WI38 (cell line): Measurements from ENCODE around the gene INO80C.

Experiments
- H3K4me3 ChIP-seq: 2 replicates; pipeline ENCODE4 v1.5.1; 2011; ENCODE audit warnings: low read depth, mild to moderate bottlenecking, control low read depth, low read length
- TF ChIP-seq, protein P1 (sequence below): IDR thresholded peaks from 2 replicates; pipeline ENCODE4 v1.5.1; 2012; ENCODE audit warnings: low read depth, mild to moderate bottlenecking, control low read depth, low read length

The INO80C gene

DNA sequence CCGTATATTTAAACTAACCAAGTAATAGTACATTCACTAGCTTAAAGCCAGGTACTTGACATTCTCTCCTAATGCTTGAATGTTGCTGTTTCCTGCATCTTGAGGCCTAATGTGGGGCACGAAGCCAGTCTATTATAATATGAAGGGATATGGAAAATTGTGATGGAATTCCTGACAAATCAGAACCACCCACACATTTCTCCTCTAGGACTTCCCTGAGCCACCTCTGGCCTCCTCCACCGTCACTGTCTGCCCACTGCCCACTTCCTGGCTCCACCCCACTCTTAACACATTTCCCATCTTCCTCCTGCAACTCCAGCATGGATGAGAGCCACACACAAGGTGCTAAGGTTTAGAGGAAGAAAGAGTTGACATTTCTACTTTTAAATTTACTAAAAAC is 19.0 kb upstream of the INO80C start:
- TF ChIP-seq, protein P1, sequence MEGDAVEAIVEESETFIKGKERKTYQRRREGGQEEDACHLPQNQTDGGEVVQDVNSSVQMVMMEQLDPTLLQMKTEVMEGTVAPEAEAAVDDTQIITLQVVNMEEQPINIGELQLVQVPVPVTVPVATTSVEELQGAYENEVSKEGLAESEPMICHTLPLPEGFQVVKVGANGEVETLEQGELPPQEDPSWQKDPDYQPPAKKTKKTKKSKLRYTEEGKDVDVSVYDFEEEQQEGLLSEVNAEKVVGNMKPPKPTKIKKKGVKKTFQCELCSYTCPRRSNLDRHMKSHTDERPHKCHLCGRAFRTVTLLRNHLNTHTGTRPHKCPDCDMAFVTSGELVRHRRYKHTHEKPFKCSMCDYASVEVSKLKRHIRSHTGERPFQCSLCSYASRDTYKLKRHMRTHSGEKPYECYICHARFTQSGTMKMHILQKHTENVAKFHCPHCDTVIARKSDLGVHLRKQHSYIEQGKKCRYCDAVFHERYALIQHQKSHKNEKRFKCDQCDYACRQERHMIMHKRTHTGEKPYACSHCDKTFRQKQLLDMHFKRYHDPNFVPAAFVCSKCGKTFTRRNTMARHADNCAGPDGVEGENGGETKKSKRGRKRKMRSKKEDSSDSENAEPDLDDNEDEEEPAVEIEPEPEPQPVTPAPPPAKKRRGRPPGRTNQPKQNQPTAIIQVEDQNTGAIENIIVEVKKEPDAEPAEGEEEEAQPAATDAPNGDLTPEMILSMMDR = no peak
- no peak overlapping the region for H3K4me3 ChIP-seq

DNA sequence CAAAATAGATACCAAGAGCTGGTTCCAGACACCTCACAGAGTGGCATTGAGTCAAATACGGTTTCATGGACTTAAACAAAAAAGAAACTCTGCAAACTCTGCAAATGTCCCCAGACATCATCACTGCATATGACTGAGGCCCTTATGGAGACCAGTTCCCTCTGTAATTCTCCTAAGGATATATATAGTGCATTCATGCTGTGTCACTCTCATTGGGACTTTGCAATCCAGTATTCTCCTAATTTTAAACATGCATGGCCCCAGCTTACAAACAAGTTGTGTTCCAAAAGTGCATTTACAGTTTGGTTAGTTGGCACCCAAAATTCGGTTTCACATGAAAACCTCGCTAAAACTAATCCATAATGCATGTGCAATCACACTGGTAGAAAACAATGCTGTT is 18.6 kb upstream of the INO80C start:
- TF ChIP-seq, protein P1 = no peak
- H3K4me3 ChIP-seq = no peak overlapping the region

GRCh38 chr18:35515460-35516130 is 17.8 kb upstream of the INO80C start:
- H3K4me3 ChIP-seq = no peak overlapping the region
- TF ChIP-seq, protein P1 = no peak

DNA sequence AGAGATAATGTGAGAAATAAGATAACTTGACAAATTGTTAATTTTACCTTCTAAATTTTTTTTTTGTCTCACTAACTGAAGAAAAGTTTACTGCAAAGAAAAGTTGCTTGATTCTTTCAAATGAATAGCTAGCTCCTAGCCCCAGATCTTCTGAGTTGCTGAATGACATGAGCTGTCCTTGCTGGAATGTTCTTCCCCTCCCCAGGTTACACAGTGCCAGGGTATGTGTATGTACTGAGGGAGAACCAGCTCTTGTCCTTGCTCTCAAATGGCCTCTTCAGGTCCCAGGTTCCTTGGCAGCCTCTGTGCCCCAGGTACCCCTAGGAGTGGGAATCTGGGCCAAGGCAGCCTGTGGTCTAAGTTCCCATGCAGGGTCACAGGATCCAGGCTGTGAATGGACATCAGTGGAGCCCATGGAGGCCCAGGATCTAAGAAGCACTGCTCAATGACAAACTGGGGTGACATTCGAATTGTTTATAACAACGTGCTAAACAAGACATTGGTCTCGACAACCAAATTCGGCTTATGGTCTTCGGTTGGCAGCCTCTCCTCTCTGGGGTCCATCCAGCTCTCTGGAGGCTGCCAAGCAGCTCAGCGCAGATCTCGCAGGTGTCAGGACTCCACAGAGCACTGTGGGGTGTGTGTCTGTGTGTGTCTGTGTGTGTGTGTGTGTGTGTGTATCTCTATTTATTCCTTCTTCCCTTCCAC is 17.1 kb upstream of the INO80C start:
- TF ChIP-seq, protein P1 = no peak
- H3K4me3 ChIP-seq = no peak overlapping the region

DNA sequence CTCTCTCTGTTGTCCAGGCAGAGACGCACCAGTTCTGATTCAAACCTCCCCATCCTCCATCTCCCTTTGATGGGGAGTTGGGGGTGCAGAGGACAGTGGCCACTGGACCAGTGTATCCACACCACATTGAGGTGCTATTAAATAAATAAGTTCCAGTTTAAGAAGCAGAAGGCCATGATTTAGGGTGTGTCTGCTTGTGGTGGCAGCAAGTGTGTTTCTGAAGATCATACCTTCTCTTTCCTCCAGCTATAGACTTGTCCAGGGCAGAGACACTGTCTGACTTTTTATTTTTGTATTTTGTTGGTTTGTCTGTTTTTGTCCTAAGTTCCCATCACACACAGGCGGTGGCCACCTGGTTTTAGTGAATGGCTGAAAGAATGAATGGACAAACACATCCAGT is 16.5 kb upstream of the INO80C start:
- TF ChIP-seq, protein P1 = no peak
- H3K4me3 ChIP-seq = no peak overlapping the region

DNA sequence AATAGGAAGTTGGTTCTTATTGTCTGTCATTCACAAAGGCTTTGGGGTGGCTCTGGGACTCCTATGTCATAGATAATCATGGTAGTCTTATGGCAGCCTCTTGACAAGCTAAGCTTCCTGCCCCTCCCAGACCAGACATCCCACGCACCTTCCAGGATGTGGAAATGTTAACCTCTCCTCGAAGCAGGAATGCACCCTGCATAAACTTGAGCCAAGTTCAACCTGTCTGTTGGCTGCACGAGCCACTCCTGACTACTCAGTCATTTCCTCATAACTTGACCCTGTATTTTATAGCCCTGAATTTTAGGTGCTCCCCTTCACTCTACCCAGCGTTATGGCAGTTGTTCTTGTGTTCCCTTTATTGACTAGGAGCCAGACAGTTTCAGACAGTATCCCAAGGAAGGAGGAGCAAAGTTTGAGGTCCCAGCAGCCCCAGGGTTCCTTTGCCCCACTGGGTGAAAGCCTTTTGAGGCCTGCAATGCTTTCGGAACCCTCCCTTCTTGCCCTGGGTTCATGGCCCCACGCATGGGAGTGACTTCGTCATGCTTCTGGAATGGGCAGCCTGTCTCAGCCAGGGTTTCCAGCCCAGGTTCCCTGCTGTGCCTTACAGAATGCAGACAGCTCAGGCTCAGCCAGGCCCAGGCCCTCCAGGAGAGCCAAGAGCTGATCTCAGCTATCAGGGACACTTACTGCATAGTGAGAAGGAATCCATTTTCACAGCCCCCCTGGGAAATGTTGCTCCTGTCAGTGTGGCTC is 15.6 kb upstream of the INO80C start:
- no peak overlapping the region for H3K4me3 ChIP-seq
- TF ChIP-seq, protein P1 = no peak

GRCh38 chr18:35512761-35513160 is 15.0 kb upstream of the INO80C start:
- no peak overlapping the region for H3K4me3 ChIP-seq
- TF ChIP-seq, protein P1 = no peak
